T-helper 2 cell treated with Interferon-gamma antibody and Interleukin-4, amounts not matched to agents 100 ng/mL and 5 ng/mL, for 36 hours (primary cell): ENCODE measurements around the gene LDLRAP1. TPM values are rescaled to one million over a fixed set of nuclear protein-coding genes. Genes with fewer than 3 reads are reported as not detected.

Experiments used
- total RNA-seq: library from RNA; stranded (reverse); gene quantifications from 2 replicates; pipeline ENCODE4 v1.2.3, GENCODE V29; 2022

LDLRAP1 gene
- total RNA-seq, 1 donor from 2014 or later = 27.5 TPM

Other genes with a start within 250 kb of the LDLRAP1 start
- gene TMEM50A, start 205.3 kb upstream of the LDLRAP1 start, total RNA-seq = 145 and 148 TPM in 2 replicates
- 0.41 TPM in 1 of 2 replicates, not detected in the other for gene RHCE, start 122.8 kb upstream of the LDLRAP1 start, total RNA-seq
- 18.1 and 19.3 TPM in 2 replicates for gene MACO1, start 112.7 kb upstream of the LDLRAP1 start, total RNA-seq
- 11.4 and 12.1 TPM in 2 replicates for gene MAN1C1, start 73.2 kb downstream of the LDLRAP1 start, total RNA-seq